Skin epidermis (tissue), 12 donors: ENCODE data around the gene SLX4IP.

Experiments used
- H3K27ac ChIP-seq, 21 experiments: fragments of 200-600 bp; sonication (generic) in 11 of 21; one replicate each; pipeline ENCODE4 v1.5.0; 2020; ENCODE audit warnings: mild to moderate bottlenecking in 3 of 21, inconsistent platforms in 2 of 21, moderate library complexity in 2 of 21
- H3K4me3 ChIP-seq, 7 experiments: fragments of 200-600 bp; sonication (generic) in 2 of 7; one replicate each; pipeline ENCODE4 v1.5.0; 2020; ENCODE audit warnings: inconsistent platforms in 2 of 7, mild to moderate bottlenecking in 2 of 7, moderate library complexity in 1 of 7

Gene SLX4IP

DNA sequence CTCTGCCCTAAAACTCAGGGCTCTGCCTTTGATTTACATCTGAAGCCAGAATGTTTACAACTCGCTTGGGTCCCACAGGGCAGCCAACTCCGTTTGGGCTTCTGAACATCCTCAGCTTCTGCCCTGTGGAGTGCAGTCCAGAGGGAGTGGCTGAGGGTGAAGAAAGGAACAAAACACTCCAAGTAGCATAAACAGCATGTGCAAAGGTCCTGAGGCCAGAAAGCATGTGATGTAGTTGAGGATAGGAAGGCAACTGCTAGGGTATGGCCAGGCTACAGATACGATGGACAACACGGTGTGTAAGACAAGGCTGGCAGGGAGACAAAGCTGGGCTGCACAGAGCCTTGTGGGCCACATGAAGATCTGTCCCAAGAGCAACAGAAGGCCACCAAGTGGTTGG, 226.2 kb downstream of the SLX4IP start:
- H3K27ac ChIP-seq: peak overlapping the region in 9 of 21 experiments; percentile 6 to 50 (median 38)
- H3K4me3 ChIP-seq: no peak overlapping the region

DNA sequence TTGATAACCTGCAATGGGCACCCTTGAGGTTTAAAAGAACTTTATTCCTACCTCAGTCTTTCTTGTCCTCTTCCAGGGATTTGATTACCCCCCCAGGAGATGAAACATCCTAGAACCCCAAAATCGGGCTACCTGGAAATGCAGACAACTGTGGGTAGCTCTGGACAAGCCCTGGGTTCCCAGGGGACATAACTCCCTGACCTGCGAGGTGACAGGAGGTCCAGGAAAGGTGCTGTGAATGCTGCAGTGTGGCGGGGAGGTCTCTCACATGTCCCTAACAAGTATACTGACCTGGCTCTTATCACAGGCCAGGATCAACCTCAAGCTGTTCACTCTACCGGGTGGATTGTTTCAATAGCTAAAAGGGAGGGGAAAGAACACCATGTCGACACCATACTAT, 227.0 kb downstream of the SLX4IP start:
- H3K27ac ChIP-seq: peak overlapping the region in 5 of 21 experiments; percentile 18 to 50 (median 42)
- no peak overlapping the region for H3K4me3 ChIP-seq

DNA sequence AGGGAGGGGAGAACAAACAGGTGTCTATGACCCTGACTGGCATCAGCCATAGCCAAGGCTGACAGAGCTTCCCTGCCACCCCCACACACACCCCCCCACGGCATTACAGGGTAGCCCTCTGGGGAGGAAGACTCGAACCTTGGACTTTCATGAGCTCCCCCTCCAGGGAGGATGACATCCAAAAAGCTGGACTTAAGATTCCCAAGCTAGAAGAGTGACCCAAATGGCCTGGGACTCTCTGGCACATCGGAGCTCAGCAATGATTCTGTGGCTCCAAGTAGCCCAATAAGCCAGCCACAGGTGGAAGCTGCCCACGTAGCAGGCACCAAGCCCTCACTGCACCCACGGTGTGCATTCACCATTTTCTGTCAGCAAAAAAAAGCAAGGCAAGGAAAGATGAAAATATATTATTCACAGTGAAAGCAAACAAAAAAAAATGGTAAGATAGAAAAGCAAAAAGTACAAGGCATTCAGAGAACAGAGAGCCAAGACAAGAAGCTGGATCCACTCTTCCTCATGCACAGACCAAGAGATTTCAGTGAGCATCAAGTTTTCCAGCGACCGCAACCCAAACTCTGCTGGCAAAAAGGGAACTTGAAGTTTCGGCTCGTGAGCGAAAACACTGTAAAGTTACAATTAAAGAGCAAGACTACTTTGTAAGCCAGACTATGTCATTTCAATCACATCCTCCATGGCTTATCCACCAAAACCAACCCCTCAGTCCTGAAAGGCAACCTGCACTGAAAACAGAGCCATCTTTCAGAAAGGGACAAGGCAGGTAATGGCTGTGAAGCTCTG, 227.8 kb downstream of the SLX4IP start:
- H3K27ac ChIP-seq: peak overlapping the region in 6 of 21 experiments; percentile 16 to 50 (median 36)
- no peak overlapping the region for H3K4me3 ChIP-seq

- Histone ChIP-seq H3K4me3 (no peak overlapping the region), H3K27ac (peak overlapping the region in 4 of 21 experiments; percentile 20 to 43 (median 34))
These were observed 228.7 kb downstream of the SLX4IP start for GRCh38 chr20:10663756-10664155.

DNA sequence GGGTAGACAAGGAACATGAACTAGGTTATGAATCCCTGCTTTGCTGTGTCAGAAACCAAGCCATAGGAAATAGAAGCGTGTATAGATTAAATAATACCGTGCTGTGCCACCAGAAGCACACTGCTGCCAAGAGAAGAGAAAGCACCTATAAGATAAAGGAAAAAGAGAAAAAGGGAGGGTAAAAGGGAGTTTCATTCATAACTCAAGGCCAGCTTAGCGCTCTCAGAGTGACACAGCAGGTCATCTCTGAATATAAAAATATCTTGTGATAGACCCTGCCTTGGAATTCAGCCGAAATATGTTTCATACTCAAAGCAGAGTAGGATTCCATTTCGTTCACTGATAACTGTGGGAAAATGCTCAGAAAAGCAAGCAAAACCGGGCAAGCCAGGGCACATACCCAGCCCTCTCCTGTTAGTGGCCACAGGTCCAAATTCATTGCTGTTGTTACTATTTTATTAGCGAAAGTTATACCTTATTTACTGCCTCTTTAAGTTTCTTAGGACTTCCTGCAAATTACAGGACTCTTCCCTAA, 230.0 kb downstream of the SLX4IP start:
- Histone ChIP-seq H3K4me3 (no peak overlapping the region), H3K27ac (peak overlapping the region in 14 of 21 experiments; percentile 1 to 75 (median 48))

- H3K4me3 ChIP-seq: peak overlapping the region in 1 of 7 experiments; percentile 4
- peak overlapping the region in 17 of 21 experiments; percentile 31 to 99 (median 67) for H3K27ac ChIP-seq
These were observed 230.7 kb downstream of the SLX4IP start for GRCh38 chr20:10665791-10666190.

DNA sequence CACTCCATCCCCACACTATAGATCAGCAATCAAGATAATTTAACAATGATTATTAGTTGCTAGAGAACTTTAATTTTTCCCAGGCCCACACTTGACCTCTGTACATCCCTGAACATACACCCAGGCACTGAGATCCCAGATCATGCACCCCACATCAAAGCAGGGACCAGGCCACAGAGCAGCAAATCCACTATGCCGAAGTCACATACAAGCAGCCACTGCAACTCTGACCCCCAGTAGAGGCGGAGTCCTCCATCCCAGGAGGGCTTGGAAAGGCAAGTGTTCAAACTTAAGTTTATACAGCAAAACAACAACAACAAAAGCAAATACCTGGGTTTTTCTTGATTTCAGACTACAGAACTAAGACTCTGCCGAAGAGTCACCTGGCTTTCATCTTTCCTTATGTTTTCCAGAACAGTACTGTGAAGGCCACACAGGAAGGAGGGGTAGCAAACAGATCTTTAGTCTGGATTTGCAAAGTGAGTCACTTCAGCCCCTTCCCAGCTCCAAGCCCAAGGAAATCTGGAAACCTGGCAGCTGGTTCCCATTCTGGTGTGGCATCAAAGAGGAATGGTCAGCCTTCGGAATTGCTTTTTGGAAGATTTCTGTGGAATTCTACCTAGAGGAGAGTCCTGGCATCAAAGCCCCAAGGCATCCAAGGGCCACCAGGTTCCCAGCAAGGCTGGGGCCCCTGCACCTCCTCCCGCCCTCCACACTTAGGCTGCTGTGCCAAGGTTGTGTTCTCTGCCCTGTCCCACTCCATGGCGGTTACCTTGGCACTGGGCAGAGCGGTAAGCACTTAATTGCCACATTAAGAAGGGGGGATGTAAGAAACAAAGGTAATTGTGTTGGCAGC, 231.3 kb downstream of the SLX4IP start:
- H3K27ac ChIP-seq: peak overlapping the region in 19 of 21 experiments; percentile 31 to 99 (median 67)
- peak overlapping the region in 2 of 7 experiments; percentile 4 to 14 for H3K4me3 ChIP-seq

DNA sequence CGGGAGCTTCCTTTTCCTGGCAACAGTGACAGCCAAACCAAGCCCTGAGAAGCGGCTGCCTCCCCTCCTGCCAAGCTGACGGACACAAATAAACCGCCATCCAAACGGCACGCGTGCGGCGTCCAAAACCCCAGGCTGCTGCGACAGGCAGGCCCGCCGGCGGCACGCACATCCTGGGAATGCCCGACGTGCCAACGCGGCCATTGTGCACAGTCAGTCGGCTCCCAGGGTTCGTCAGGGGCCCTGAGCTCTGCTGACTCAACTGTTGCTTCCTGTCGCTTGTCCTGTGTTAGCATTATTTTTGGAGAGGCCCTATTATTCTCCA, 231.9 kb downstream of the SLX4IP start:
- Histone ChIP-seq H3K4me3 (peak overlapping the region in 2 of 7 experiments; percentile 4 to 14), H3K27ac (peak overlapping the region in 19 of 21 experiments; percentile 31 to 99 (median 67))

GRCh38 chr20:10667560-10668167, 232.6 kb downstream of the SLX4IP start:
- Histone ChIP-seq H3K4me3 (peak overlapping the region in 2 of 7 experiments; percentile 6 to 14), H3K27ac (peak overlapping the region in 15 of 21 experiments; percentile 13 to 99 (median 67))

DNA sequence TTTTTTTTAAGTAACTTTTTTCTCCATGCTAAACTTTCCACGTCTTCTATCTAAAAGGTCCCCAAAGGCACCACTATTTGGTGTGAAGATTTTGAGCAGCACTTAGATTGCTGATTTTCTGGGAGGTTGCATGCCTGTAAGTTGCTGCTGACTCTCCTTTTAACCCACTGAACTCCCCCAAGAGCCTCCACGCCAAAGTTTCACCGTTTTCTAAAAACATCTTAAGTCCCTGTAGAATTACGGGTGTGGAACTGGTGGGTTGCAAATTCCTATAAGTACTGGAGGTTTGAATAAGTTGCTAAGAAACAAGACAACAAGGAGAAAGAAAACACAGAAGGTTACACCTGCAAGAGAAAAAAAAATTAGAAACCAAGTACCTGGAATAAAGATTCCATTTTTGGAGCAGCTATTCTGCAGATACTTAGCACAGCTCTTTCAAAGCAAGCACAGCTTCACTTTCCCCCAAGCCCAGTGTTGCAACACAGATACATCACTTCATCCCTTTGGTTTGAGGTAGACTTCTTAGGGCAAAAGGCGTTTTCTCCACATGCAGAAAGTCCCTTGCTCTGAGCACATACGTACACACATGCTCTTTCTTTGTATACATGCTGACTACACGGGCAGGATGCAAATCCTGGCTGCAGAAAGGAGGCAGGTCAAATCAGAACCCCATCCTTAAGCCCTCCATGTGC, 233.7 kb downstream of the SLX4IP start:
- peak overlapping the region in 5 of 21 experiments; percentile 9 to 99 (median 18) for H3K27ac ChIP-seq

GRCh38 chr20:10669843-10670446, 234.8 kb downstream of the SLX4IP start:
- H3K27ac ChIP-seq: peak overlapping the region in 16 of 21 experiments; percentile 90 to 99 (median 98)
- H3K4me3 ChIP-seq: peak overlapping the region; percentile 50 to 91 (median 71)

More for the DNA sequence above, 233.7 kb downstream of the SLX4IP start:
- peak overlapping the region in 3 of 7 experiments; percentile 6 to 88 (median 50) for H3K4me3 ChIP-seq

GRCh38 chr20:10670501-10671220, 235.6 kb downstream of the SLX4IP start:
- Histone ChIP-seq H3K27ac (peak overlapping the region in 20 of 21 experiments; percentile 90 to 99 (median 98)), H3K4me3 (peak overlapping the region; percentile 50 to 91 (median 71))

GRCh38 chr20:10671221-10671918, 236.3 kb downstream of the SLX4IP start:
- Histone ChIP-seq H3K27ac (peak overlapping the region; percentile 90 to 99 (median 98)), H3K4me3 (peak overlapping the region; percentile 50 to 91 (median 71))

DNA sequence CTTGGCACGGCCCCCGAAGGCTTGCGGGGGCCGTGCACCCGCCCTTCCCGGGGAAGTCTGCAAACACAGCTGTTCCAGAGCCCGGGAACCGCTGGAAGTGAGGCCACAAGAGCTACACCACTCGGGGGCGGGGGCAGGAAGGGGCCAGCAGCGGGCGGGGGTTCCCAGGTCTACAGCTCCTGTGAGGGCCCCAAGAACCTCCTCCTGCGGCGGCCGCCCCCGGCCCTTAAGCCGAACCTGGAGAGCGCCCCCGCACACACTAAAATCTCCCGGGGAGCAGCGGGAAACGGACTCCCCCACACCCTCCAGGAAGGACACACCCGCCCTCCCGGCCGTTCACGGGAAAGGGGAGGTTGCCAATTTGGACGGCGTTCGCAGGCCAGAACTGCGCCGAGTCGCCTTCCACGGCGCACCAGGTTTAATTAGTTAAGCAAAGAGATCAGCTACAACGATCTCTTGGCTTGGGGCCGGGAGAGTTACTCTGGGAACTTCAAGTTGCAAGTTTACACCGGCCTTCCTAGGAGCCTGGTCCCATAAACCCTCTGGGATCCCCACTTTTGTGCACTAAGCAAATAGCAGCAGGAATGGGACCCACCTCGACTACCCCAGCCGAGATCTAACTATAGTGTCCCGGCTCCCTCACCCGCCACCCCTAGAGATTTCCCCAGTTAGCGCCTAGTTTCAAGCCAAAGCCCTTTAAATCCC, 237.0 kb downstream of the SLX4IP start:
- peak overlapping the region; percentile 50 to 91 (median 71) for H3K4me3 ChIP-seq
- peak overlapping the region; percentile 90 to 99 (median 98) for H3K27ac ChIP-seq

DNA sequence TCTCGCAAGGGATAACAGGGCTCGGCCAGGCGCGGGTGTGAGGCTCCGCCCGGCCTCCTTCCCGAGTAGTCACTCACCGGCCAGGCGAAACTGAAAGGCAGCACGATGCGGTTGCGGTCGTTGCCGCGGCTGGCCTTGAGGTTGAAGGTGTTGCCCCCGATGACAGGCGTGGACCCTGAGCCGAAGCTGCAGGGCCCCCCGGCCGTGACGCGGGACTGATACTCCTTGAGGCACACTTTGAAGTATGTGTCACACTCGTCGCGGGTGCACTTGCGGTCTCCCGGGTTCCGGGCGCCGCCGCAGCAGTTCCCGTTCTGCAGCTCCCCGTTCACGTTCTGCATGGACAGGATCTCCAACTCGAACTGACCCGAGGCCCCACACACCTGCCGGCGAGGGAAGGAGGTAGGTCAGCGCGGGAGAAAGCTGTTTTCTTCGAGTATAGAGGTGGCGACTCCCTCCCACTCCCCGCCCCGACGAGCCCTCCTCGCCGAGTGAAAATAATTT, 237.6 kb downstream of the SLX4IP start:
- peak overlapping the region; percentile 50 to 91 (median 71) for H3K4me3 ChIP-seq

DNA sequence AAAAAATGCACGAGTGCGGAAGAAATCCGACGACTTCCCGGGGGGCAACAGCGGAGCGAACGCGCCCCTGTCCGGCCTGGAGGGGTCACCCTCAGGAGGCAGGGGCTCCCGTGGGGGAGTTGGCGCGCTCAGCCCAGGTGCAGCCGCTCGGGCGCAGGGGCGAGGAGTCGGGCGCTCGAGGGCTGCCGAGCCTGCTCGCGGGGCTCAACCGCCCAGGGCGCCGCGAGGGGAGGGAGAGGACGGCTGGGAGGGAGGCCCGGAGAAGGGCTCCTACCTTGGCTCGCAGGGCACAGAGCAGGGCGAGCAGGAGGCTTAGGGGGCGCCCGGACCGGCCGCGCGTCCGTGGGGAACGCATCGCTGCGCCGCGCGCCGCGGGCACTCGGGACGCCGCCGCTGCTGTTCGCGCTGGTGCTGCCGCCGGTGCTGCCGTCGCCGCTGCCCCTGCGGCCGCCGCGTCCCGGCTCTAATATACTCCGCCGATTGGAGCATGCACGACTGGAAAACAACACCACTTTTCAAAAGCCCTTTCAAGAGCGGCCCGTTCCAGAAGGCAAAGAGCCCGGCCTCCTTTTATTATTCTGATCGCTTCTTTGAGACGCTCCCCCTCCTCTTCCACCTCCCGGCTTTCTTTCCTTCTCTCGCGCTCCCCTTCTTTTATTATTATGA, 238.2 kb downstream of the SLX4IP start:
- Histone ChIP-seq H3K27ac (peak overlapping the region; percentile 90 to 99 (median 98)), H3K4me3 (peak overlapping the region; percentile 50 to 91 (median 71))

More for the DNA sequence above, 237.6 kb downstream of the SLX4IP start:
- H3K27ac ChIP-seq: peak overlapping the region; percentile 90 to 99 (median 98)
